COLO829 (cell line): ENCODE results near the gene CEMIP2.
A peak's percentile ranks its signal among the peaks of the same experiment; 100 is the strongest.
"Not testable (repeated sequence)": the region's sequence is repeated elsewhere in the genome, so short reads cannot be mapped to it uniquely, and the experiment has no call there.

Source experiments
- DNase-seq: peaks from one replicate; pipeline ENCODE4 v3.0.0; 2012; ENCODE audit warnings: low spot score

The CEMIP2 gene

DNA sequence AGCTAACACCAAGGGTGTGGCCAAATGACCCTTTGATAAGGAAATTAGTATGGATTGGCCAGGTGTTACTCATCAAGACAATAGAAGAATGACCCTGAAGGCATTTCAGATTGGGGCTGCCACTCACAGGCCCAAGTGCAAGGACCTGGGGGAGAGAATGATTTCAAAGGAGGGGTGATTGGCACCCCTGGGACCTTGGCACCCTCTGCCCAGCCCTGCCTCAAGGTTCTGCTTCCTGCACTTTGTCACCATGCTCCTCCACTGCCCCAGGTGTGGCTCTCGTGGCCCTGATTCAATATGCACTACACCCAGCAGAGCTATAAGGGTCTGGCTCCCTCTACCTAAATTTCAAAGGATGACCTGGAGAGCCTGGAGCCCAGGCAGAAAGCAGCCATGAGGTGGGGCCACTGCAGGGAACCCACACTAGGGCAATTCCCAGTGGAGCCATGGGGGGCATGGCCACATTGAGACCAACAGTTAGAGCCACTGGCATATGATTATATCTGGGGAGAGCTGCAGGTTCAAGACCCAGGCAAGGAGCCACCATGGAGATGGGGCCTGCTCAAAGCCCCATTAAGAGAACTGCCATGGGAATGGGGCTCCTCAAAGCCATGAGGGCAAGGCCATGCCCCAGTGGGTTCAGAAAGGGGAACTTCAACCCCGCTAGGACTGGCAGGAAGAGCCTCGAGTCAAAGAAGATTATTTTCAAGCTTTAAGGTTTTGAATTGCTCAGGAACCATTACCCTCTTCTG, 93.0 kb downstream of the CEMIP2 start:
- DNase-seq = no peak

DNA sequence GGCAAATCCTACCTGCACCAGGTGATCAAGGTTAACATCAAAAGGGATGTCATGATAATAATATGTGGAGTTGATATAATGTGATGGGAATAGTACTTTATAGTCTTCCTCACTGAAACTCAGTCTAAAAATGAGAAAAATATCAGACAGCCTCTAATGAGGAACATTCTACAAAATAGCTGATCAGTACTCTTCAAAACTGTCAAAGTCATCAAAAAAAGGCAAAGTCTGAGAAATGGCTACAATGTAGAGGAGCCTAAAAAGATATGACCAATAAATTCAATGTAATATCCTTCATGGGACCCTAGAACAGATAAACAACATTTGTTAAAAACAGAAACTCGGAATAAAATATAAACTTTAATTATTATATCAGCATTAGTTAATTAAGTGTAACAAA, 95.7 kb downstream of the CEMIP2 start:
- DNase-seq = no peak

DNA sequence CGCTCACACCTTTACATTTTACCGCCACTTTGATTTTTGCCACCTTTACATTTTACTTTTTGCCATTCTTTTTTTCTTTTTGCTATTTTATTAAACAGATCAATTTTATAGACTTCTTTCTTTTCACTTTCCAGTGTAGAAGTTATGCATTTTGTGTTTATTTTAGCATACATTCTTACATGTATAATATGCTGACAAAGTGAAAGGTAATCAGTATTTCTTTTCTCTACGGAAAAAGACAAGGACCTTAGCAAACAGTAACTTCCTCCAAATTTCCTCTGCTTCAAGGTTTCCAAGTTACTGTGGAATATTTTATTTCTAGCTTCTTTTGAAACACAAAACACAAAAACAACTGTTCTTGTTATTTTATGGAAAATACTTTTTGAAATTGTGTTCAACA, 97.0 kb downstream of the CEMIP2 start:
- no peak for DNase-seq

DNA sequence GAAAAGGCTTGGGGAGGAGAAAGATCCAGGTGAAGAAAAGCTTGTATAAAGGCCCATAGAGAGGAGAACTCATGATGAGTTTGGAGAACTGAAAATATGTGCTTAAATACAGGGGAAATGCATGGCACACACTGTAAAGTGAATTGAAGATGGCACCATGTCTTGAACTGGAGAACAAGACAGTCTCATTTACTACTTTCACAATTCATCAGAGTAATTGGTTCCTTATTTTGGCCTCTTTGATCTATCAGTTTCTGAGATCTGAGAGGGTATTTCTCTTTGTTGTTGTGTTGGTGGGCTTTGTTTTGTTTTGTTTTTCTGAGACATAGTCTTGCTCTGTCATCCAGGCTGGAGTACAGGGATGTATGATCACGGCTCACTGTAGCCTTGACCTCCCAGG, 98.2 kb downstream of the CEMIP2 start:
- no peak for DNase-seq

DNA sequence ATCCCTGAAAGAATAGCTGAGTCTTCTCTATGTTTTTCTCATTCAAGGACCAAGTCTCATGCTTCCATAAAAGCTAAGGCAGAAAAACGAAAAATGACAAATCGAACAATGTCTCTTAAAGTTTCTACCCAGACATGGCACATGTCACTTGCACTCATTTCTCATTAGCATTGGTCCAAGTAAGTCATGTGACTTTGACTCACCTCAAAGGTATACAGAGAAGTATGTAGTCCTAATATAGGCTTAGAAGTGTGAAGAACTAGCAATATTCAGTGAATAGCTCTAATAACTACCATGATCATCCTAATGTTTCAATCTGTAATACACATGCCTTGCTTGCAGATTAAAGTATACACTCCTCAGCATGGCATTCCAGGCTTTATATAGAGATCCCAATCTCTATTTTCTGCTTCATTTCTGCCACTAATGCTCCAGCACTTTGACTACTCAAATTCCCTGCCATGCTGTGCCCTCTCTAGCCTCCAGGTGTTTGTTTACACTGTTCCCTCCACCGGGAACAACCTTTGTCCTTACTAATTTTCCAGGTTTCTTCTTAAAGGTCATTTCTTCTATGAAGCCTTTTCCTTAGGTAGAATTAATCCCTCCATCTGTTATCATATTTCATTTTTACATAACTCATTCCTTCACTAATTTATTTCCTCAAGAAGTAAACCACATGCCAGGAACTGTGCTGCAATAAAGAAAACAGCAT, 98.9 kb downstream of the CEMIP2 start:
- DNase-seq = no peak

DNA sequence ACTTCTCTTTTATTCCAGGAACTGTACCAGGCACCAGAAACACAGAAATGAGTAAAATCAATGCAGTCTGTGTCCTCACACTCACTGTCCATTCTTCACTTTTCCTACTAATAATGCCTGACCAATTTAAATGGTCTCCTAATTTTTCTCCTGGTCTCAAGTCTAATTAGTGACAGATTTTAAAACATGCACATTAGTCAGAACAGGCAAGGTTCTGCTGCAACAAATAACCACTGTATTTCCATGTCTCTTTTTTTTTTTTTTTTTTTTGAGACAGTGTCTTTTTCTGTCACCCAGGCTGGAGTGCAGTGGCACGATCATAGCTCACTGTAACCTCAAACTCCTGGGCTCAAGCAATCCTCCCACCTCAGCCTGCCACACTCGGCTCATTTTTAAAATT, 99.6 kb downstream of the CEMIP2 start:
- DNase-seq = no peak

DNA sequence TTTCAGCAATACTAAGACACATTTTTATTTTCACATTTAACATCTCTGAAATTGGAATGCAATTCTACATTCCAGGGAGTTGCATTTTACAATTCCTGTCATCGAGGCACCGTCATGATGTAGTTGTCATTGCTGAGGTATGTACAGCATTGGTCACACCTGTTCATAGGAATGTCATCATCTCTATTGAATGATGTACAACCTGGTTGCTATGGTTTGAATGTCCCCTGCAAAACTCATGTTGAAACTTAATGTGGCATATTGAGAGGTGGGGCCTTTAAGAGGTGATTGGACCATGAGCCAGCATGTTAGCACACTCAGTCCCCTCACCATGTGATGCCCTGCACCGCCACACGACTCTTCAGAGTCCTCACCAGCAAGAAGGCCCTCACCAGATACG, 103.1 kb downstream of the CEMIP2 start:
- no peak for DNase-seq

DNA sequence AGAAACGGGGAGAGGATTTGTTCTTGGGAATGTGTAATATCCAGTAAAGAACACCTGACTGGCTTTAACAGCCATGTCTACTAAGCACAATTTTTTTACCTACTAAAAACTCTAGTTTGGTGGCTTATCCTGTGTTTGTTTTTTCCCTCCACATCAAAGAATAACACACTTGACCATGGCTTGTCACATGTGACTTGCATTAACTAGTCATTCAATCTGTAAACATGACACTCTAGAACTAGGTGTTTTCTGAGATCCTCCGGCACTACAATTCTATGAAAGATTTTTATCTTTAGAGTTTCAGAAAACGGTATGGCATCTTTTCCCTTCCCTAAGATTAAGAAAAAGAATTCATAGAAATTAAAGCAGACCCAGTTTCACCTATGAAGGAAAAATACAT, 103.7 kb downstream of the CEMIP2 start:
- DNase-seq = no peak

DNA sequence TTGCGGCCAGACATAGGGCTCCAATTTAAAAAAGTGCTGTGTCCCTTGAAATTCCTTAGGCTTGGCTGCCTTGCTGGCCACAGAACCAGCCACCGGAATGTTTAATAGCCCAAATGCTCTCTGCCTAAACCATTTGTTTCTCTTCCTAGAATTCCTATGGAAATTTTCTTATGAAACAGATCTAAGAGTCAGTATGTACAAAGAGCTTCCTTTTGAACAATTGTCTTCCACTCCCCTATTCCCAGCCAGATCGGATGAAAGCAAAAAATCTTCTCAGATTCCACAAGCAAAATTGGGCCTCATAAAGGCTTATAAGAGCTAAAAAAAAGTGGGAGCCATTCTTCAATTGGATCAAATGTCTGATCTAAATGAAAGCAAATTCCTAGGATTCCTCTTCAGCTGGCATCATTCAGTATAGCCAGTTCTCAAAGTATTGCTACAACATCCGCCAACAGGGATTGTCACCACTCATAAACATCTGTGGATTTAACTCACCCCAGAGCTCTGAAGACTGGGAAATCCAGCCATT, 104.3 kb downstream of the CEMIP2 start:
- DNase-seq = no peak

DNA sequence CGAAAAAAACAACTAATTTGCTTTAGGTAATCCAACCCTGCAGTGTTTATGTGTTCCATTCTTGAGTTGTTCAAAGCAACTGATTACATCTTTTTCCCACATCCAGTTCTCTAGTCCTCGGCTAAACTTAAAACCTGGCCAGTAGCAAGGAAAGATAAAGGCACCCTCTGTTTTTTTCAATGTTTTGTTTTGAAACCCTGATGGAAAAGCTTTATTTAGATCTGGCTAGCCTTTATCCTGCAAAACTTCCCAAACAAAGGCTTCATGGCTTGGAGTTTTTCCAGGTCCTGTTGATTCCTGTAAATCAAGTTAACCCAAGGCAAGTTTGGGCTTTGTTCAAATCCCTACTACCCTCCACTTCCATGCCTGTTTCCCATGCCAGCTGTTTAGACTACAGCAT, 105.1 kb downstream of the CEMIP2 start:
- no peak for DNase-seq

DNA sequence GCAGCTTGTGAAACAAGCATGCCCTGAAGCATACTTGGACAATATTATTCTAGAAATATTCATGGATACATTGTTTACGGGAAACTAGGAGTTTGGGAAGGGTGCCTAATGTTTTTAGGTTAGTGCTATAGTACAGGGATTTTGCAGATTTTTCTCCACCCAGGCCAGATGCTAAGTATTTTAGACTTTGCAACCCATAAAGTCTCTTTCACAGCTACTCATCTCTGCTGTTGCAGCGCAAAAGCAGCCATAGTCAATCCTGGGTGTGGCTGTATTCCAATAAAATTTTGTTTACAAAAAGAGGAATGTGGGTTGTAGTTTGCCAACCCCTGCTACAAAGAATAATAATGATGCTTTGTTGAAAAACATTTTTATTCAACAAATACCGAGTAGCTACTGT, 106.2 kb downstream of the CEMIP2 start:
- DNase-seq = no peak

DNA sequence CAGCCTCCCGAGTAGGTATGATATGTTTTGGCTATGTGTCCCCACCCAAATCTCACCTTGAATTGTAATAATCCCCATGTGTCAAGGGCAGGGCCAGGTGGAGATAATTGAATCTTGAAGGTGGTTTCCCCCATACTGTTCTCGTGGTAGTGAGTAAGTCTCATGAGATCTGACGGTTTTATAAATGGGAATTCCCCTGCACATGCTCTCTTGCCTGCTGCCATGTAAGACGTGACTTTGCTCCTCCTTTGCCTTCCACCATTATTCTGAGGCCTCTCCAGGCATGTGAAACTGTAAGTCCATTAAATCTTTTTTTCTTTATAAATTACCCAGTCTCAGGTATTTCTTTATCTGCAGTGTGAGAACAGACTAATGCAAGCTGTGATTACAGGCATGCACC, 111.0 kb downstream of the CEMIP2 start:
- DNase-seq = not testable (repeated sequence)

DNA sequence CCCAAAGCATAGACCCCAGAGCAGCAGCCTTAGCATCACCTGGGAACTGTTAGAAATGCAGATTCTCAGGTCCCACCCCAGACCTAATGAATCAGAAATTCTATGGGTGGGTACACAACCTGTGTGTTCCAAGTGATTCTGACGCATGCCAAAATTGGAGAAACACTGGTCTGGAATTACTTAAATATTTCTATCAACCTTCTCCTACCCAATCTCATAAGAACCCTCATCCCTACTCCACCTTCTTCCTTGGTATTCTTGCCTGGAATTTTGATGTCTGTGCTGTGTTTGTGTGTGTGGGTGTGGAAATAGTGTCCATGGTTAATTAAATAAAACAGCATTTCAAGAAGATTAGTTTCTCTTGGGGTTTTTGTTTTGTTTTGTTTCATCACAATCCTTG, 111.8 kb downstream of the CEMIP2 start:
- DNase-seq = no peak

DNA sequence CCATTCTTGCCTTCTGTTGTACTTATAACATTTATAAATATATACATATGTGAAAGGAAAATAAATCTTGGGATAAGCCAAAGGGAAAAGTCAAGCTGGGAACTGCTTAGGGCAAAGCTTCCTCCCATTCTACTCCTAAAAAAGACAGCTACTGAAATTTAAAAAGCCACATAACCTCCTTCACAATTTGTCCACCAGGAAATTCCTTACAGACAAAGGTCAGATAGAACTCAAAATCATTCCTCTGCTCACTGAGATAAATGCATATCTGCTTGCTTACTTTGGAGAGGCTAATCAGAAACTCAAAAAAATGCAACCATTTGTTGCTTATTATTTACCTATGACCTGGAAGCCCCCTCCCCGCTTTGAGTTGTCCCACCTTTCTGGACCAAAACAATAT, 112.5 kb downstream of the CEMIP2 start:
- no peak for DNase-seq

DNA sequence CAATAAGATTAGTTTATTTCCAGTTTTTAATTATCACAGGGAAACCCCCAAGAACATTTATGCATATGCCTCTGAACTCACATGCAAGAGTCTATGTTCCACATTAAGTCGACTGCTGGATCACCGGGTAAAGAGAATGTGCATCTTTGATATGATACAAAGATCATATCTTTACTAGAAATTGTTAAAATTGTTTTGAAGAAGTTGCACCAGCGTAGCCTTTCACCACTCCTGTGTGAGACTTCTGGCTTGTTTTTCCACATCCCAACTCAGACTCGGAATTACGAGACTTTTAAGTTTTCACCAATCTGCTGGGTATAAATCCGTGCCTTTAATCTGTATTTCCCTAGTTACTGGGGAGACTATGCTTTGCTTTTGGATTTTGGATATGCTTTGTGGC, 113.2 kb downstream of the CEMIP2 start:
- DNase-seq = no peak

DNA sequence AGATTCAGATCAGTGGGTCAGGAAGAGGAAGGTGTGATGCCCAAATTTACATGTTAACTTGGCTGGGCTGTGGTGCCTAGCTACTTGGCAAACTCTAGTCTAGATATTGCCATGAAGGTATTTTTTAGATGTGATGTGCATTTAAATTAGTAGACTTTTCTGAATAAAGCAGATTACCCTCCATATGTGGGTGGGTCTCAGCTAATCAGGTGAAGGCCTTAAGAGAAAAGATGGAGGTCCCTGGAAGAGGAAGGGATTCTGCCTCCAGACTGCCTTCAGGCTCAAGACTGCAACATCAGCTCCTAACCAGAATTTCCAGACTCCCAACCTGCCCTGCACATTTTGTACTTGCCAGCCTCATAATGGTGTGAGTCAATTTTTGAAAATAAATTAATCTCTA, 115.8 kb downstream of the CEMIP2 start:
- DNase-seq = no peak

DNA sequence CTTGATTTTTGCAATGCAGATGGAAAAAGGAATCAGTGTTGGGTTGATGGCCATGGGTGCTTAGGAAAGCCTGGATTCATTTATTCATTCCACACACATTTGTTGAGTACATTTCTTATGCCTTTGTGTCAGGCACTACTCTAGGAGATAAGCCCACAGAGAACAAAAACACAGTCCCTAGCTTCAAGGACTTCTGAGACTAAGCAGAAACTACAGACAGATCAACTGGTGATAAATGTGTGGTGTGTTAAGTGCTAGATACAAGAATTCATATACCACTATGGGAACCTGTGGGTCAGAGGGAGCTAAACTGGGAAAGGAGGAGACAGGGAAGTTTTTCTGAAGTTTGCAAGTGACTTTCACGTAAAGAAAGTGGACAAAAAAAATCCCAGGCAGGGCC, 119.9 kb downstream of the CEMIP2 start:
- no peak for DNase-seq

DNA sequence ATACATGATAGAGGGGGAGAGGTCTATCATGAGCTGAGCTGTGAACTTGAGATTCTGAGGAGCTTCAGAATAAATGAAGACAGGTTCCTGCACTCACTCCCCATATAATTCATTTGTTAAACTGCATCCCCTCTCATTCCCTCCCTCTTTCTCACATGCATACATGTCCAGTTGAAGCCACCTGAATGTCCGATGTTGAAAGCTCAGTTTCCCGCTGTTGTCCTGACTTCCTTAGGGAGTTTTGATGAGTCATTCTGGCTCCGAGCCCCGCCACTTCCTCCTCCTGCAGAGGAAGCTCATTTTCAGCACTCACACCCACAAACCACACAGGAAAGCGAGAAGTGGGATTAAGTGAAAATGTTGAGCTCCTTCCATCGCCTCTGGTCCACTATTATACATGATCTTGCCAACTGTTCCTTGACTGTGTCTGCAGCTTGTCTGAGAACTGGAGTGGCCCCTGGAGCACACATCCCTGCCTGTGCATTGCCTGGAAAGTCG, 121.2 kb downstream of the CEMIP2 start:
- peak; percentile 61 for DNase-seq

DNA sequence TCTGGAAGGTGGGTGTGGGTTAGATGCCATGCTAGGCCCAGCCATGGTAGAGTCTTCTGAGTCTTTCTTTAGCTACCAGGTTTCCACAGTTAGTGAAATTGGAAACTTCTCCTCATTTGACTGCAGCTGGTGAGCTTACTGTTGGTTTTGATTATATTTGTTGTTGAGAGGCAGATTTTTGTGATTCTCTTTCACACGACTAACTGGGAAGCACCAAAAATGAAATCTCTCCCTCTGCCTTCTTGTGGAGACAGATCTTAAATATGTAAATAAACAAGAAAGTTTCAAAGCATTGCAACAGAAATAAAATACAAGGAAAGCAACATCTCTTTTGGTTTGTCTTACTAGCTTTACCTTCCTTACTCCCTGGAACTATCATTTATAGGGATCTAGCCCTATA, 122.2 kb downstream of the CEMIP2 start:
- DNase-seq = no peak

DNA sequence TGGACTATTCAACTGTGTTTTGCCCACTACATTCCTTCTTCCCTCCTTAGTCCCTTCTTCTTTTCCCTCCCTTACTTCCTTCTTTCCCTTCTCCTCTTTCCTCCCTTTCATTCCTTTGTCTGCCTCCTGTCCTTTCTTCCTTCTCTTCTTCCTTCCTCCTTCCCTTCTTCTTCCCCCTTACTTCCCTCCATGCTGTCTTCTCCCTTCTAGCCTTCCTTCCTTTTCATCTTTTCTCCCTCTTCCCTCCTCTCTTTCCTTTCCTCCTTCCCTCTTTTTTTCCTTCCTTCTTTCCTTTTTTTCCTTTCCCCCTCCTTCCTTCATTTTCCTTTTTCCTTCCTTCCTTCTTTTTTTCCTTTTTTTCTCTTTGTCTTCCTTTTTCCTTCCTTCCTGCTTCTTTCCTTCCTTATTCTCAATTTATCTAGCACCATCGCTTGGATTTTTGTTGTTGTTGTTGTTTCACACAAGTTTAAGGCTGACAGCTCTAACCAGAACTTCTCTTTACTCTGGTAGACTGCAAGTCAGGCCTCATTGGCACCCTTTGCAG, 123.4 kb downstream of the CEMIP2 start:
- no peak for DNase-seq

DNA sequence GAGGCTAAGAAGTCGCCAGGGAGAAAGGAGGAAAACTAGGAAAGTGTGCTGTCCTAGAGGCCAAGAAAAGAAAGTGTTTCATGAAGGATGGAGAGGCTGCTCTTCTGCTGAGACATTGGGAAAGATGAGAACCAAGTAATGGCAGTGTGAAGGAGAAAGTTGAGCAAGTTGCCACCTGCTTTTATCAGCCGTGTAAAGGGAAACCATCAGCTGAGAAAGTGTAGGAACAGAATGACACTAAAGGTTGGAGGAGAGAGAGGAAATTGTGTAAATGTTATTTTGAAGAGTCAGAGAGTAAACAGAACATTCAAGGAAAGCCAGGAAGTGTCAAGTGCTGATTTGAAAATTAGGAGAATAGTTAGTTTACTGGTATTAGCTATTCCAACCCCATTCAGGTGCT, 125.0 kb downstream of the CEMIP2 start:
- no peak for DNase-seq

DNA sequence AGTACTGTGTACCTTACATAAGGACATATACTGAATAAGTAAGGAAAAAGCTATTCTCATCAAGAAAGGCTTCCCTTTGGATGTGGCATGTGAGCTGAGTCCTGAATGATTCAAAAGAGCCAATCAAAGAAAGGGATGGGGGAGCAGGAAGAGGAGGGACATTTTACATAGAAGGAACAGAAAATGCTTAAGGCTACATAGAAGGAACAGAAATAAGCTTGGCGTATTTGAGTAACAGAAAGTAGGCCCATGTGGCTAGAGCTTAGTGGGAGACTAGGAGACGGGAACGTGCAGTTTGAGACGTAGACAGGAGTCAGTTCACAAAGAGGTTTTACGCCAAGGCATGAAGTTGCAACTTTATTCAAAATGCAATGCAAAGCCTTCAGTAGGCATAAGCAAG, 126.3 kb downstream of the CEMIP2 start:
- no peak for DNase-seq

DNA sequence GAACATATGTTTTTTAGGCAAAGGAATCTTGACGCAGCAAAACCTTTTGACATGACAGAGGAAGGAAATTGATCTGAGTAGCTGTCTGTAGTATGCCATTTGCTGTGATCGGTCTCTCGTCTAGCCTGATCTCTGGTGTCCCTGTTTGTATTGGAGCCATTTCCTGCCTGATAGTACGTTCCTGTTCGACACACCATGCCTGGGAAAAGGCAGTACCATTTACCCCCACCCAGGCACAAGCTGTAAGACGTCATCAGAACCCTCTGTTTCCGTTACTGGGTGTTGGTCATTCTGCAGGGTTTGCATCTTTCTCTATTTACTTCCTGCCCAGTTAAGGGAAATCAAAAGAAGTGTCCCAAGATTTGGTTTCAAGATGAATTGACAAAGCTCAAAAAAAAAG, 129.7 kb downstream of the CEMIP2 start:
- no peak for DNase-seq
